ENCODE data around the gene GDPD4. TPM values are rescaled to one million over a fixed set of nuclear protein-coding genes. Genes with fewer than 3 reads are reported as not detected.

Gene GDPD4
- total and polyA plus RNA-seq, 9 of the 15 experiments (the other 6 are each of a cell fraction or from before 2014, with no cell fraction given), result 0.40 TPM; not detected in 8

- TF ChIP-seq THAP12 (CRISPR knock-in tag; IDR thresholded peaks at IDR 0.05) (no peak), ZC3H4 (CRISPR knock-in tag; IDR thresholded peaks at IDR 0.05; ENCODE audit: borderline replicate concordance) (no peak), CREB1 (IDR thresholded peaks at IDR 0.05) (no peak), CREB1 (CRISPR knock-in tag; IDR thresholded peaks at IDR 0.05) (no peak), NFIC (IDR thresholded peaks at IDR 0.05) (no peak), ZNF780A (CRISPR knock-in tag; IDR thresholded peaks at IDR 0.05) (no peak), HDAC1 (IDR thresholded peaks at IDR 0.05) (no peak), GABPB2 (CRISPR knock-in tag; conservative IDR thresholded peaks at IDR 0.05) (no peak), ZKSCAN3 (CRISPR knock-in tag; IDR thresholded peaks at IDR 0.05) (no peak), CEBPZ (IDR thresholded peaks at IDR 0.05; ENCODE audit: borderline replicate concordance, low read depth, low read length) (no peak), HDAC6 (IDR thresholded peaks at IDR 0.05; ENCODE audit: low read depth, low read length) (no peak), MTA2 (IDR thresholded peaks at IDR 0.05; ENCODE audit: low read depth) (no peak), ZNF197 (CRISPR knock-in tag; IDR thresholded peaks at IDR 0.05; ENCODE audit: low read depth) (no peak)
Observed at GRCh38 chr11:77322926-77323590, 21.6 kb upstream of the GDPD4 start (continued).
